Jurkat, Clone E6-1 (cell line): ENCODE measurements around the gene GALNT7.

Experiments used
- DNase-seq: peaks from one replicate; pipeline ENCODE4 v3.0.0-alpha.2; 2011; ENCODE audit warnings: low read depth, low spot score
- H3K4me3 ChIP-seq: 2 replicates; pipeline ENCODE4 v1.5.1; 2011; ENCODE audit warnings: mild to moderate bottlenecking, low read length, control low read depth, moderate library complexity

The GALNT7 gene

DNA sequence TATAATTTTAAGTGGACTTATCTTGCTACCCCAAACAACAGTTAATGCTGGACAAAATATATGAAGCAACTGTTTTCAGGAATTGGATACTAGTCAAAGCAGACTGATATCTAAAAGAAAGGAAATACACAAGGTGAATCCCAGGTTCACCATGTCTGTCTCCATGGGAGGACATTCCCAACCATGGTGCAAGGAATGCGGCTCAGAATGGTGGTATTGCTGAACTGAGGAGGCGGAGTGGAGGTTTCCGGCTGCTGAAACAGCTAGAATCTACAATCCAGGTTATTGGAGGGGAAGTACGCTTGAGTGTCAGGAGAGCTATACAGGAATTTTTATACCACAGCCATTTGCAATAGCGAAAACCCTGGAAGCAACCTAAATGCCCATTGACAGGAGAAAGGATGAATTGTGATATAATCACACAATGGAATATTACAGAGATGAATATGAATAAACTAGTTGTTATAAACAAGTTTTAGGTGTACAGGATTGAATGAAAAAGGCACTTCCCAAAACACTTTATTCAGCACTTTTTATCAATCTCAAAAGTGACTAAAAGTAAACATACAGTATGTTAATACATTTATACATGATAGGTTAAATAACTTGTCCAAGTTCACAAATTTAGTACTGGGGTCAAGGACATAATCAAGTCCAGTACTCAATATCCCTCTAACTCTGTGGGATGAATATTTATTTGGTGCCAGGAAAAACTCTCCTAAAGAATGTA, 156.6 kb downstream of the GALNT7 start:
- DNase-seq = no peak
- no peak overlapping the region for H3K4me3 ChIP-seq

DNA sequence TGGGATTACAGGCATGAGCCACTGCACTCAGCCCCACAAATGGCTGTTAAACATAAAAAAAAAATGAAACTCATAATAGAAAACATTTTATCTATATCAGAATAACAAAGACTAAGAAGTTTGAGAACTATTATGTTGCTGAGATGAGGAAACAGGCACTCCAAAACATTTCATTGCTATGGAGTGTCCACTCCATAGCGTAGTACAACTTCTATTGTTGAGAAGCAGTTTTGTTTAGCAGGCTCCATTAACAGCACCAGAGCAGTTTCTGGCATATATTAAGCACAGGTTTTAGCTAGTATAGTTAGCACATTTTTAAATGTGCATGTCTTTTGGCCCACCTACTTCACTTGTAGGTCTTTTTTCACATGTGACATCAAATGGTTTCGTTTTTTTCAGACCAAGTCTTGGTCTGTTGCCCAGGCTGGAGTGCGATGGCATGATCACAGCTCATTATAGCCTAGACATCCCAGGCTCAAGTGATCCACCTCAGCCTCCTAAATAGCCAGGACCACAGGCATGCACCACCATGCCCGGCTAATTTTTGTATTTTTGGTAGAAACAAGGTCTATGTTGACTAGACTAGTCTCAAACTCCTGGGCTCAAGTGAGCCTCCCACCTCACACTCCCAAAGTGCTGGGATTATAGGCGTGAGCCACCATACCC, 159.8 kb downstream of the GALNT7 start:
- no peak for DNase-seq
- no peak overlapping the region for H3K4me3 ChIP-seq

DNA sequence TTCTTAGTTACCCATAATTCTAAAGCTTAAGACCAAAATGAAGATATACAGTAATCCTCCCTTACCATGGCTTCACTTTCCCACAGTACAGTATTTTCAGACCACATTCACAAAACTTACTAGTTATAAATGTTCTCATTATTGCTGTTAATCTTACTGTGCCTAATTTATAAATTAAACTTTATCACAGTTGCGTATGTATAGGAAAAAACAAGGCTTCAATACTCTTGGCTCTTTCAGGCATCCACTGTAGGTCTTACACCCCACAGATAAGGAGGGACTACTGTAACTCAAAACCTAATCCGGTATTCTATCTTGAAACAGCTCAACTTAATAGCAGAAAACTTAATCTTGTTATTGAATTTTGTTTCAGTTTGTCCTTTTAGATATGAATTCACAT, 162.0 kb downstream of the GALNT7 start:
- no peak for DNase-seq
- H3K4me3 ChIP-seq = no peak overlapping the region

DNA sequence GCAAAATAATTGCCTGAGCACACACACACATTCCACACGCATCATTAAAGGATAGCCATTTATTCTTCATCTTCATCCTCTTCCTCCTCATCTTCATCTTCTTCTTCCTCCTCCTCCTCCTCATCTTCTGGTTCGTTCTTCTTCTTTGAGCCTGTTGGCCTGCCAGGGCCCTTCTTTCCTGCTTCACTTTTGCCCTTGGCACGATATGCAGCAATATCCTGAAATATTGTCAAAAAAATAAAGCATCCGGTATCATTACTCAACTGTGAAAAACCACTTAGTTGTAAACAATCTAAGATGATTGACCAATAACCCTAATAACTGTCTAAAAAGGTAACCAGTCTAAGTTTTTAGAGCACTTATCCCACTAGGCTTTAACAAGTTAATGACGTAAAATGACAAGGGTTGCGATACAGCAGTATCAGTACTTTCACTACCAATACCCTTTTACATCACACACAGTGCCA, 163.4 kb downstream of the GALNT7 start:
- H3K4me3 ChIP-seq = peak overlapping the region; percentile 98
- DNase-seq = no peak

- no peak for DNase-seq
These were observed 164.5 kb downstream of the GALNT7 start for GRCh38 chr4:173332963-173333657.

DNA sequence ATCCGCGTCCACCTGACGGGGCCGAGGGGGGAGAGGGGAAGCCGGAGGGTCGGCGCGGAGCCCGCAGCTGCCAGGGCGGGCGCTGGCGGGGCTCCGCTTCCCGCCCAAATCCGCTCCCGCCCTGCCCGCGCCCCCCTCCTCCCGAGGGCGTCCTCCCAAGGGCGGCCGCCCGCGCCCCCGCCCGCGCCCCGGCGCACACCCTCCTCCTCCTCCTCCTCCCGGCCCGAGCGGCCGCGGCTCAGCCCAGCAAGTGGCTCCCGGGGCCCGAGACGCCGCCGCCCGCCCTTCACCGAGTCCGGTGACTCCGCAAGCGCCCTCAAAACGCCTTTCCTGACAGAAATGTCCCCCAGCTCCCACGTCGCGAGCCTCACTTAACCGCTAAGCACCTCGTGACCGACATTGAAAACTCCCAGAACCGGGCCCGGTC, 165.1 kb downstream of the GALNT7 start:
- DNase-seq = no peak

More at GRCh38 chr4:173332963-173333657, 164.5 kb downstream of the GALNT7 start:
- H3K4me3 ChIP-seq = peak overlapping the region; percentile 98

GRCh38 chr4:173334085-173334890, 165.7 kb downstream of the GALNT7 start, which contains the start of gene HMGB2:
TSS of gene HMGB2 (minus strand) at chr4:173334358. CDS start at chr4:173333649, 709 bp downstream.
- peak; percentile 100 for DNase-seq
- H3K4me3 ChIP-seq = peak within 1 kb of the TSS; percentile 98

More for the DNA sequence above, 165.1 kb downstream of the GALNT7 start:
- peak overlapping the region; percentile 98 for H3K4me3 ChIP-seq

GRCh38 chr4:173334891-173335752, 166.5 kb downstream of the GALNT7 start:
- peak overlapping the region; percentile 98 for H3K4me3 ChIP-seq
- DNase-seq = peak; percentile 85

GRCh38 chr4:173337463-173337862, 168.9 kb downstream of the GALNT7 start:
- H3K4me3 ChIP-seq = no peak overlapping the region
- no peak for DNase-seq

DNA sequence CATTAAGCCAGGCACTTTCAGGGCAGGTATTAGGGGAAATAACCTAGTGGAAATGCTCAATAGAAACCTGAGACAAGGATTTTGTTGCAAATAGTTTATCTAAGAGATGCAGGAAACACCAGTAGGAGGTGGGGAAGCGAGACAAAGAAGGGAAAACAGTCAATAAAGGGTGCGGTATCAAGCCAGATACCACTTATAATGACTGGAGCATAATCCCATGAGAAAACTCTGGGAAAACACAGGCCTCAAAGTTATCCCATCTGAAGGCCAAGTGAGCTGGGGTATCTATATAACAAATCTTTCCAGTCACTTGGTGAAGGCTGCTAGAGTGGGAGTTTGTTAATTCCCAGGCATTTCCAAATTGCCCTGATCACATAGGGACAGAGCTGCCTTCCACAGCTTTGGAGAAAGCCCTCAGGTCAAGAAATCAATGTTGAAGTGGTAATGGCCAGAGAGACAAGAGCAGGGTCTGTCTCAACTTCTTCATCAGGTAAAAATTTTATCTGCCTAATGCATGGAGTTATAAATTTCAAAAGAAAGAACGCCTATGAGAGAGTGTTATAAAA, 175.3 kb downstream of the GALNT7 start:
- DNase-seq = no peak
- H3K4me3 ChIP-seq = no peak overlapping the region

DNA sequence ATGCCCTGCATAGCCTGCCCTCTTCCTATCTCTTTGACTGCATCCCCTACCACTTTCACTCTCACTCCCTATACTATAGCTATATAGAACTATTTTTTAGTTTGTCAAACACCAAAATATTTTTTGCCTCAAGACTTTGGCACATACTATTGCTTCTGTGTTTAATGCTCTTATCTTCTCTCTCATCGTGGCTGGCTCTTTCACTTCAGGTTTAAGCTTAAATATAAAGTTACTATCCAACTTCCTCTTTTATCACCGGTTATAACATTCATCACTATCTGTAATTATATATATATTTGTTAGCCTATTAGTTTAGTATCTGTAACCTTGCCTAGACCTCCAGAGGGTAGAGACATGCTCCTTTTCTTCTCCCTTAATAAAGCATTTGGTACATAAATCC, 177.0 kb downstream of the GALNT7 start:
- no peak overlapping the region for H3K4me3 ChIP-seq

DNA sequence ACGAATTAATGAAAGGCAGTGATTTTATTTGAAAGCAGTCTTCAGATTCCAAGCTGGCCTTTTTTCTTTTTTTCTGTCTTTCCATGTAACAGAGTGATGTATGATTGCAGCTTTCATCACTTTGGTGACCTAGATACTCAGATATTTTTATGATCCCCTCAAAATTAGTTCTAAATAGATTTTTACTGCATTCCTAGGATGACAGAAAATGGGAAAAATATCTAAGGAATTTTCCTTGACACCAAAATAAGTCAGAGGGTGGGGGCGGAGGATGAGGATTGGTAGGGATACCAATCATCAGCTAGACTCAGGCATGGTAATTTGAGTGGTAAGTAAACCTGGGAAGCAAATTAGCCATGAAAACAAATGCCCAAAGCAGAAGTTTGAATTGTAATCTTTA, 177.5 kb downstream of the GALNT7 start:
- DNase-seq = no peak
- no peak overlapping the region for H3K4me3 ChIP-seq

More for the DNA sequence above, 177.0 kb downstream of the GALNT7 start:
- DNase-seq = no peak

DNA sequence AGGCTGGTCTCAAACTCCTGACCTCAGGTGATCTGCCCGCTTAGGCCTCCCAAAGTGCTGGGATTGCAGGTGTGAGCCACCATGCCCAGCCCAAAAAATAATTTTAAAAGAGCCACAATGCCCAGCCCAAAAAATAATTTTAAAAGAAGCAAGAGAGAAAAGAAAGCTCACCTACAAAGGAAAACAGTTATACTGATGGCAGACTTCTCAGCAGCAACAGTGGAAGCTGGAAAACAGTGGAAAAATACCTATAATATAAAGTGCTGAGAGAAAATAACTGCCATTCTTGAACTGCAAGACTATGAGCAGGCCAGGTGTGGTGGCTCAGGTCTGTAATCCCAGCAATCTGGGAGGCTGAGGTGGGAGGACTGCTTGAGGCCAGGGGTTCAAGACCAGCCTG, 178.9 kb downstream of the GALNT7 start:
- H3K4me3 ChIP-seq = no peak overlapping the region
- DNase-seq = no peak

GRCh38 chr4:173357939-173358338, 189.3 kb downstream of the GALNT7 start:
- DNase-seq = no peak
- H3K4me3 ChIP-seq = no peak overlapping the region

DNA sequence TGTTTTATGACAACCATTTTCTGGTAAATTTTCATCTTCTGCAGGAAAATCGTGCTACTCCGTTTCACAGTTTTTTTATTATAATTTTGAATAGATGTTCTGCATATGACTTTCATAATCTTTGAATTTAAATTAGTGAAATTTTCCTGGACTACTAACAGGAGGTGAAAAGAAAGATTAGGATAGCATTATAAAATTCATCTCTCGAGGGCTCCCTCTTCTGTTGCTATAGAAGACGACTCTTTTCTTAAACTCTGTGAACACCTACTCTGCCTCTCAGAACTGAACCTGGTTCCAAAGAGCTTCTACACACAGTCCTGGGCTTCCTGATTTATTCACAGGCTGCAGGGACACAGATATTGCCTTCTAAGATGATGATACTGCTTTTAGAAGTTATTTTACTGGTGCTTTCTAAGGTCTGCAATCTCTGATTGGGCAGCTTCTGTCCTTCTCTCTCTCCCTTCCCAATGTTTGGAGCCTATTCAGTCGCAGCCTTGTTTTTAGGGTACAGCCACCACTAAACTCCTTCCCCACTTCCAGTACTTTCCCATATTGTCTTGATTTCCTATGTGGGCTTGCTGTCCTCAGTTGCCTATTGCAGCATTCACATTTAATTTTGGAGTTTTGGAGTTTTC, 192.1 kb downstream of the GALNT7 start:
- no peak for DNase-seq
- no peak overlapping the region for H3K4me3 ChIP-seq

DNA sequence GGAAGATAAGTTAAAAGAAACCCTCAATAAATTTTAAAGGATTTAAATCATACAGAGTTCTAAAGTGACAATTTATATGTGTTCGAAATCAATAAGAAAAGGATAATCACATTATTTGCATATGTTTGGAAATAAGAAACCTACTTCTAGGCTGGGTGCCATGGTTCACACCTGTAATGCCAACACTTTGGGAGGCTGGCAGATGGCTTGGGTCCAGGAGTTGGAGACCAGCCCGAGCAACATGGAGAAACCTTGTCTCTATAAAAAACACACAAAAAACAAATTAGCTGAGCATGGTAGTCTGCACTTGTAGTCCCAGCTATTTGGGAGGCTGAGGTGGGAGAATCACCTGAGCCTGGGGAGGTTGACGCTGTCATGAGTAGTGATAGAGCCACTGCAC, 194.1 kb downstream of the GALNT7 start:
- H3K4me3 ChIP-seq = no peak overlapping the region
- DNase-seq = no peak

DNA sequence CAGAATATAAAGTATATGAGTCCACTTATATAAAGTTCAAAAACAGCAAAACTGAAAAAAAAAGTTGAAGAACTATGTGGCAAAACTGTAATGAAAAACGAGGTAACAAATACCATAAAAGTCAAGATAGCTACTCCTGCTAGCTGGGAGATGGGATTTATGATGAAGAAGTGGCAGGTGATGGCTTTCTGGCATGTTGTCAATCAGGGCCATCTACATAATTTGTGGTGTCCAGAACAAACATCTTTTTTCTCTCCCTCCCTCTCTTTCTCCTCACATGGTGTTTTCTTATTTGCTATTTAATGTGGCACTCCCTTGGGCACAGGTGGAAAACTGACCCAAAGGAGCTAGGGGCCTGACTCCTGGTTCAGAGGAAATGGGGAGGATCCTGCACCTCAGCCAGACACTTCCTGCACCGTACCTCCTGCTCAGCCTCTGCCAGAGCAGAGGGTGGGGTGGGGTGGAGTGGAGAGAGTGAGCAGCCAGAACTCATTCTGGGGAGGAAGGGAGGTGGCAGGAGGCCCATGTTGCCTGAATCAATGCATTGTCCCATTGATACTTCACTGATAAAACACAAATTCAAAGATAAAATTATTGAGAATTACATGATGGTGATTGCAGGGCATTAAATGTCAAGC, 196.9 kb downstream of the GALNT7 start:
- no peak for DNase-seq
- no peak overlapping the region for H3K4me3 ChIP-seq
